ENCODE data around the gene UTP4. TPM values are rescaled to one million over a fixed set of nuclear protein-coding genes. Genes with fewer than 3 reads are reported as not detected.

UTP4 gene
- total RNA-seq, 1 experiment from 2014 or later: 125 TPM

- no peaks in the 10 kb centered on the region for H3K27me3 ChIP-seq (ENCODE audit: insufficient read depth, low read length)
- H3K4me3 ChIP-seq (replicated peaks in 1 of 2; ENCODE audit: low read depth in 1 of 2, low read length in 2 of 2): peak within 1 kb of the TSS; percentile 81 to 90
- DNase-seq (ENCODE audit: low read depth, low spot score) (peak; percentile 69), ATAC-seq (peak; percentile 72)
- H3K9ac ChIP-seq (ENCODE audit: low read length): peak within 1 kb of the TSS; percentile 91
- ChIA-PET RAD21 (ENCODE audit: low non-redundant PET in 1 of 2, low total read pairs in 2 of 2, uncharacterized antibody in 2 of 2, unreplicated experiment in 2 of 2) (interaction anchor here (0.5 to 1.7 kb wide), 7 partner anchors 13 to 203 kb away, joined by 3 to 5 read pairs (median 4); no protein-coding TSS in a partner anchor), CTCF (interaction anchor here (0.8 to 2.0 kb wide), 11 partner anchors 19 to 258 kb away, joined by 3 to 14 read pairs (median 4); no protein-coding TSS in a partner anchor), POLR2A (interaction anchor here (0.7 to 2.0 kb wide), 13 partner anchors 16 to 823 kb away, joined by 3 to 21 read pairs (median 4); no protein-coding TSS in a partner anchor)
- peak within 1 kb of the TSS; percentile 74 for H3K27ac ChIP-seq (ENCODE audit: low read depth, low read length)
- peaks cover 13% of the 10 kb centered on the region; the same call in 1 of the 2 replicates for H4K20me1 ChIP-seq (ENCODE audit: insufficient read depth)
- H3K79me2 ChIP-seq (ENCODE audit: insufficient read depth, low read length): peaks cover 50% of the 10 kb centered on the region
- H3K9me2 ChIP-seq (ENCODE audit: insufficient read depth): no peaks in the 10 kb centered on the region
- H3K9me3 ChIP-seq (ENCODE audit: control insufficient read depth in 1 of 2, insufficient read depth in 1 of 2, low read depth in 1 of 2, low read length in 2 of 2): no peaks in the 10 kb centered on the region
- intact Hi-C loops (cut with micrococcal nuclease): loop anchor here (1.0 to 5.0 kb wide), 4 partner anchors 111 to 258 kb away; no protein-coding TSS in a partner anchor
- H2AFZ ChIP-seq (ENCODE audit: low read depth, low read length, poor library complexity, severe bottlenecking): no peak within 1 kb of the TSS
- peak within 1 kb of the TSS; percentile 99 for H3K4me2 ChIP-seq (ENCODE audit: low read length)
- TSS peak; percentile 50 for BruUV-seq (replicated peaks)
- peaks cover 24 to 66% of the 10 kb centered on the region in 2 experiments for H3K4me1 ChIP-seq (ENCODE audit: control insufficient read depth in 1 of 2, insufficient read depth in 2 of 2, low read length in 2 of 2)
- H3K36me3 ChIP-seq (ENCODE audit: control insufficient read depth in 1 of 2, insufficient read depth in 2 of 2, low read length in 2 of 2): peaks cover 13 to 21% of the 10 kb centered on the region in 2 experiments; a peak in 3 of 4 replicates
- TF ChIP-seq TCF7L2 (IDR thresholded peaks at IDR 0.05; ENCODE audit: borderline replicate concordance, extremely low read depth, insufficient read depth, insufficient read length) (no peak), REST (IDR thresholded peaks at IDR 0.05; ENCODE audit: low read depth) (no peak), ATF3 (IDR thresholded peaks at IDR 0.05) (no peak), EZH2phosphoT487 (IDR thresholded peaks at IDR 0.05; ENCODE audit: borderline replicate concordance) (no peak), POLR2A (IDR thresholded peaks at IDR 0.05; ENCODE audit: borderline replicate concordance, extremely low read depth, insufficient read depth, insufficient read length) (no peak), POLR2AphosphoS5 (IDR thresholded peaks at IDR 0.05; ENCODE audit: low read depth, low read length) (peak; percentile 93), ELF1 (IDR thresholded peaks at IDR 0.05; ENCODE audit: borderline replicate concordance, low read depth) (no peak; the same call in 1 of the 2 replicates), ZFX (IDR thresholded peaks at IDR 0.05) (peak; percentile 49; the same call in 1 of the 2 replicates), SP1 (IDR thresholded peaks at IDR 0.05; ENCODE audit: low read depth) (no peak), CTCF (IDR thresholded peaks at IDR 0.05 in 2 of 3, conservative IDR thresholded peaks at IDR 0.05 in 1 of 3; ENCODE audit: borderline replicate concordance in 1 of 3, insufficient read depth in 1 of 3, low read depth in 2 of 3, low read length in 2 of 3) (peak; percentile 35 to 88 (median 59); a peak in 5 of 6 replicates), SIN3A (IDR thresholded peaks at IDR 0.05; ENCODE audit: low read depth) (peak; percentile 21), CEBPB (IDR thresholded peaks at IDR 0.05; ENCODE audit: low read depth) (no peak), FOSL1 (IDR thresholded peaks at IDR 0.05; ENCODE audit: low read depth) (no peak), EZH2 (IDR thresholded peaks at IDR 0.05) (no peak), RAD21 (IDR thresholded peaks at IDR 0.05; ENCODE audit: low read depth) (peak; percentile 96), YY1 (IDR thresholded peaks at IDR 0.05; ENCODE audit: extremely low read depth, insufficient replicate concordance, low read depth, low read length) (peak; percentile 35), CBX3 (IDR thresholded peaks at IDR 0.05; ENCODE audit: low read depth) (no peak), EGR1 (IDR thresholded peaks at IDR 0.05; ENCODE audit: low read depth) (no peak), SRF (IDR thresholded peaks at IDR 0.05; ENCODE audit: low read depth) (no peak)
- TF ChIP-seq, protein P1, sequence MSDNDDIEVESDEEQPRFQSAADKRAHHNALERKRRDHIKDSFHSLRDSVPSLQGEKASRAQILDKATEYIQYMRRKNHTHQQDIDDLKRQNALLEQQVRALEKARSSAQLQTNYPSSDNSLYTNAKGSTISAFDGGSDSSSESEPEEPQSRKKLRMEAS (IDR thresholded peaks at IDR 0.05): peak; percentile 45
Measured at GRCh38 chr16:69105501-69106361, 26.7 kb upstream of the UTP4 start, which contains the start of gene HAS3. Gene HAS3 (plus strand): TSS chr16:69105653. CDS start chr16:69109396, 3,743 bp downstream.

All from HCT116 (cell line).